ENCODE results near the gene LENG1.
A peak's percentile ranks its signal among the peaks of the same experiment; 100 is the strongest.

LENG1 gene

DNA sequence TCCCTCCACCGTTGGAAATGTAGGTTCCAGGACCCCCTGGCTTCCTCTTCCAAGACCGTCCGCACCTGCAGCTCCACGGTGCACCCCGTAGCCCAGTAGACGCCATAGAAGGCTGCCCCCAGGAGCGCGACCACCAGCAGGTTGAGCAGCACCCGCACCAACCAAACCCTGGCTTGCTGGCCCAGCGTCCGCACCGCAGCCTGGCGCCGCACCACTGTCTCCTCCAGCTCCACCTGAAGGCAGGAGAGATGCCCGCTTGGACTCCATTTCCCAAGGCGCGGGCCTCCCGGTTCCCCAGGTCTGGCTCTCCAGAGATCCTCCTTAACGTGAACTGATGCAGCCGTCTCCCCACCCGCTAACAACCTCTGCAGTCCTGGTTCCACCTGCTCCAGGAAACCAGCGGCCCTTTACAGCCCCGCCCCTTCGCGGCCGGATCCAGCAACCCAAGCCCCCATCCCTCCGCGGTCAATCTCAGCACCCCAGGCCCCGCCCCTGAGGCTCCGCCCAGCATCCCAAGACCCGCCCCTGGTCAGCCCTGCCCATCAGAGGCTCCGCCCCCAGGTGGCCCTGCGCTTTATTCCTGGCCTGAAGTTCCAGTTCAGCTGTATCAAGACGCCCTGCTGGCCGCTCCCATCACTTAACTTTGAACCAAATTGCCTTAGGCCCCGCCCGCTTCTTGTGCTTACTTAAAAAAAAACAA lies 5.0 kb upstream of the LENG1 start:
- Mint-ChIP-seq H3K27ac (no peak overlapping the region), H3K4me1 (peaks cover 33 to 51% of the 10 kb centered on the region in 2 donors)

GRCh38 chr19:54162884-54163283 lies 3.4 kb upstream of the LENG1 start:
- Mint-ChIP-seq H3K27me3 (peaks cover 27 to 39% of the 10 kb centered on the region in 2 donors), H3K27ac (peak overlapping the region; percentile 81), H3K36me3 (peaks cover 0 to 7% of the 10 kb centered on the region in 2 donors), H3K9me3 (no peaks in the 10 kb centered on the region), H3K4me1 (peaks cover 36 to 49% of the 10 kb centered on the region in 2 donors), H3K4me3 (peak overlapping the region; percentile 85 to 86)
- ATAC-seq (replicated peaks) (no peak), DNase-seq (no peak)

More for the DNA sequence above, 5.0 kb upstream of the LENG1 start:
- Mint-ChIP-seq H3K36me3 (peaks cover 0 to 1% of the 10 kb centered on the region in 2 donors), H3K27me3 (peaks cover 27 to 39% of the 10 kb centered on the region in 2 donors), H3K4me3 (peak overlapping the region; percentile 43 to 50), H3K9me3 (no peaks in the 10 kb centered on the region)
- DNase-seq (peak; percentile 31), ATAC-seq (replicated peaks) (no peak)

- peaks cover 27 to 39% of the 10 kb centered on the region in 2 donors for H3K27me3 Mint-ChIP-seq
- DNase-seq: peak; percentile 70
- peaks cover 0 to 7% of the 10 kb centered on the region in 2 donors for H3K36me3 Mint-ChIP-seq
- peaks cover 36 to 50% of the 10 kb centered on the region in 2 donors for H3K4me1 Mint-ChIP-seq
- H3K9me3 Mint-ChIP-seq: no peaks in the 10 kb centered on the region
- H3K27ac Mint-ChIP-seq: peak overlapping the region; percentile 28
- H3K4me3 Mint-ChIP-seq: peak overlapping the region; percentile 85 to 86
- ATAC-seq (replicated peaks): peak; percentile 22 to 38
Observed at GRCh38 chr19:54162241-54162805, 2.8 kb upstream of the LENG1 start.

DNA sequence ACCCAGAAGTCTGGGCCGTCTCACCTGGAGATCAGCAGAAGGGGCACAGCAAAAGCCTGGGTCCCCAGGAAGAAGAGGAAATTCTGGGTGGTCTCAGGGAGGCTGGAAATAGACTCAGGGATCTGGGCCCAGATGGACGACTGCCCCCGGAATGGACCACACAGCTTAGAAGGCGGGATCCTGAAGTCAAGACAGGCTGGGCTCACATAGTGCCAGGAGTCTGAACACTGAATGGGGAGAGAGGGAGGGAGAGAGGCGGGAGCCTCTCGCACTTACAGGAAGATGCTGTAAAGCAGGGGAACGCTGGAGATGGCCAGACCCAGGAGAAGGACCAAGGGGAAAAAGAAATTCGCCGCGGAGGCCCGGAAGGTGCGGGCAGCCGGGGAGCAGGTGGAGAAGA lies 1.3 kb upstream of the LENG1 start:
- Mint-ChIP-seq H3K4me3 (peak overlapping the region; percentile 89 to 95), H3K27me3 (peaks cover 25 to 27% of the 10 kb centered on the region in 2 donors), H3K36me3 (peaks cover 7 to 14% of the 10 kb centered on the region in 2 donors), H3K4me1 (peaks cover 42 to 55% of the 10 kb centered on the region in 2 donors), H3K27ac (peak overlapping the region; percentile 100), H3K9me3 (no peaks in the 10 kb centered on the region)
- no peak for DNase-seq
- no peak for ATAC-seq (replicated peaks)

GRCh38 chr19:54160182-54160811 lies 776 bp upstream of the LENG1 start:
- ATAC-seq (replicated peaks) (no peak), DNase-seq (no peak)
- H3K4me1 Mint-ChIP-seq: peaks cover 40 to 55% of the 10 kb centered on the region in 2 donors
- H3K36me3 Mint-ChIP-seq: peaks cover 10 to 14% of the 10 kb centered on the region in 2 donors
- H3K27ac Mint-ChIP-seq: peak overlapping the region; percentile 100
- no peaks in the 10 kb centered on the region for H3K9me3 Mint-ChIP-seq
- H3K27me3 Mint-ChIP-seq: peaks cover 19 to 21% of the 10 kb centered on the region in 2 donors
- H3K4me3 Mint-ChIP-seq: peak overlapping the region; percentile 89 to 95

GRCh38 chr19:54158812-54159351 lies 639 bp downstream of the LENG1 start:
- DNase-seq (peak; percentile 41), ATAC-seq (replicated peaks) (peak; percentile 10 to 17)
- H3K9me3 Mint-ChIP-seq: no peaks in the 10 kb centered on the region
- H3K4me1 Mint-ChIP-seq: peaks cover 37 to 54% of the 10 kb centered on the region in 2 donors
- peak overlapping the region; percentile 89 to 95 for H3K4me3 Mint-ChIP-seq
- H3K27me3 Mint-ChIP-seq: peaks cover 6 to 7% of the 10 kb centered on the region in 2 donors
- H3K27ac Mint-ChIP-seq: peak overlapping the region; percentile 100
- H3K36me3 Mint-ChIP-seq: peaks cover 13 to 22% of the 10 kb centered on the region in 2 donors

GRCh38 chr19:54156953-54157352 lies 2.6 kb downstream of the LENG1 start:
- Mint-ChIP-seq H3K9me3 (no peaks in the 10 kb centered on the region), H3K4me1 (peaks cover 36 to 51% of the 10 kb centered on the region in 2 donors), H3K27ac (peak overlapping the region; percentile 80), H3K27me3 (no peaks in the 10 kb centered on the region), H3K36me3 (peaks cover 23 to 31% of the 10 kb centered on the region in 2 donors), H3K4me3 (peak overlapping the region; percentile 11 to 22)
- no peak for ATAC-seq (replicated peaks)
- DNase-seq: no peak

DNA sequence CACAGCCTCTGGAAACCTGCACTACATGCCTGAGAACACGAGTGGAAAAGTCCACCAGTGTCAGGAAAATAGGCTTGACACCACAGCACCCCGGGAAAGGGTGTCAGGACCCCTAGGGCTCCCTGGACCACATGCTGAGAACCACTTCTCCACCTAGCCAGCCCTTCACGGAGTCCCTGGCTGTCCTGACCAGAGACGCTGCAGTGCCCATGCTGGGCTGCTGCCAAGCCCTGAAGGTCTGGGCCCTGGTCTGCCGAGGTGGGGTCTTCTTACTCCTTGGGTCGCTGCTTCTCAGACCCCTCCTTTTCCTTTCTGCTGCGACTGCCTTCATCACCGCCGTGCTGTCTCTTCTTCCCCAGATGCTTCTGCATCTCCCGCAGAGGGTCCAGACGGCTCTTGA lies 3.0 kb downstream of the LENG1 start:
- Mint-ChIP-seq H3K4me3 (peak overlapping the region in 1 of 2 donors; percentile 11), H3K9me3 (no peaks in the 10 kb centered on the region), H3K4me1 (peaks cover 35 to 47% of the 10 kb centered on the region in 2 donors), H3K36me3 (peaks cover 23 to 33% of the 10 kb centered on the region in 2 donors), H3K27me3 (no peaks in the 10 kb centered on the region), H3K27ac (peak overlapping the region; percentile 80)
- DNase-seq (no peak), ATAC-seq (replicated peaks) (no peak)

DNA sequence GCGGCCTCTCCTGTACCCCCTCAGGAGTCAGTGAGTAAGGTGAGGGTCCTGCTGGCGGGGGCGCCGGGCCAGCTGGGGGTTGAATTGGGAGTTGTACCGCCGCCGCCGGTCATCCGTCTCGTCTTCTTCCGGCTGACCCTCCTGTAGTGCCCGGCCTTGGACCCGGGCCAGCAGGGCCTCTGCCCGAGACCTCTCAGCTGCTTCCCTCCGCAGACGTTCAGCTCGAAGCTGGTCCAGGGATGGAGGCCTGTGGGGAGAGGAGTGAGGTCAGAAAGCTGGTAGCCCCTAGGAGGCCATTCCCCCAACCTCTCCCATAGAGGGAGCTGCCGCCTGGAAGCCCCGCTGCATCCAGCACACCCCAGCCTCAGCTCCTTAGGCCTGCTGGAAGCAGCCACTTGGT lies 3.8 kb downstream of the LENG1 start:
- H3K27ac Mint-ChIP-seq: no peak overlapping the region
- H3K36me3 Mint-ChIP-seq: peaks cover 29 to 40% of the 10 kb centered on the region in 2 donors
- no peaks in the 10 kb centered on the region for H3K27me3 Mint-ChIP-seq
- DNase-seq (no peak), ATAC-seq (replicated peaks) (no peak)
- no peak overlapping the region for H3K4me3 Mint-ChIP-seq
- no peaks in the 10 kb centered on the region for H3K9me3 Mint-ChIP-seq
- peaks cover 31 to 41% of the 10 kb centered on the region in 2 donors for H3K4me1 Mint-ChIP-seq

DNA sequence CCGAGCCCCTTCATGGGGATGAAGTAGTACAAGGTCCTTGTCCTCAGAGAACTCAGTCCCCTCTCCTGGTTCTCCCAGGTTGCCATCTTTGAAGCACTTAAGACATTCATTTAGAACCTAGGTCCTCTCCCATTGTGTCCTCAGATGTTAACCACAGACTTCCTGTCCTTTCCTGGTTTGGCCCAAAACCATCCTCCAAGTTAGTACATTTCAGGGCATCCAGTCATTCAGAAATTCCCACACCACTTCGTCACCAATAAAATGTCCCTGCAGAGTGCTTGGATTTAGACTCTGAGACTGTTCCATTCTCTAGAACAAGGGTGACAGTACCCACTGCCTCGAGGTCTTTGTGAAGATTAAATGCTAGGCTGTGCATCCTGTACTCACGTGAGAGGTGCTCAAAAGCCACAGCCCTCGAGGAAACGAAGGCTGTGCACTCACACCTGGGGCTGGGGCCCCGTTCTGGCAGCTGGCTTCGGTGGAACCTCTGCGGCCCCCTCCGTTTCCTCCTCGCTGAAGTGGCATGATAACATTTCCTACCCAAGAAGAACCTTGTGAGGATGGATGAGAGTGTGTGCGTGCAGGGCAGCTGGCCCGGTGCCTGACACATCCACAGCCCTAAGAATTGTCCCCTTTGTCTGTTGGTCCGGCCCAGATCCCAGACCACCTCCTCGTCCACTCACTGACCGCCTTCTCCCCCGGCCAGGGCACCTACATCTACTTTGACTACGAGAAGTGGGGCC lies 4.7 kb downstream of the LENG1 start:
- H3K9me3 Mint-ChIP-seq: no peaks in the 10 kb centered on the region
- DNase-seq: no peak
- H3K4me1 Mint-ChIP-seq: peaks cover 25 to 38% of the 10 kb centered on the region in 2 donors

DNA sequence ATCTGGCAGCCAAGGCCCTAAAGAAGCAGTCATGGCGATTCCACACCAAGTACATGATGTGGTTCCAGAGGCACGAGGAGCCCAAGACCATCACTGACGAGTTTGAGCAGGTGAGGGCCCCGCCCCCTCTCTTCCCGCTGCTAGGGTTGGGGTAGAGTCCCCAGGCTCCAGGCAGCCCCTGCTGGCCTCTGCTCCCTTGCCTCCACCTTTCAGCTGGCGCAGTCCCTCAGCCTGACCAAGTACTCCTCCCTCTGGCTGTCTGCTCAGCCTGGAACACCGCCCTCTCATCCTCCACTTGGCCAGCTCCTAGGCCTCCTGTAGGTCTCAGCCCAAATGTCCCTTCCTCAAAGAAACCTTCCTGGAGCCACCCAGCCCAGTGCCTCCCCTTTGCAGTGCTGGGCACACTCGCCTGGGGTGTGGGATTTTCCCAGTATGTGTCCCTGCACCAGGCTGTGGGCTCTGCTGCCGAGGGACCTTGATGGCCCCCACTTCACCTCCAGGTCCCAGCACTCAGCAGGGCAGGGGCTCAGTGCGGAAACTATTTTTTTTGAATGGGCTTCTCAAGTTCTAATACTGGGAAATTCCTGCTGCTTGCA lies 5.7 kb downstream of the LENG1 start:
- Mint-ChIP-seq H3K9me3 (no peaks in the 10 kb centered on the region), H3K36me3 (peaks cover 40 to 54% of the 10 kb centered on the region in 2 donors), H3K4me3 (no peak overlapping the region), H3K4me1 (peaks cover 25 to 42% of the 10 kb centered on the region in 2 donors), H3K27me3 (no peaks in the 10 kb centered on the region), H3K27ac (peak overlapping the region; percentile 16)
- DNase-seq (no peak), ATAC-seq (replicated peaks) (no peak)

More for the DNA sequence above, 4.7 kb downstream of the LENG1 start:
- H3K27ac Mint-ChIP-seq: no peak overlapping the region
- no peak overlapping the region for H3K4me3 Mint-ChIP-seq
- H3K27me3 Mint-ChIP-seq: no peaks in the 10 kb centered on the region
- H3K36me3 Mint-ChIP-seq: peaks cover 34 to 47% of the 10 kb centered on the region in 2 donors
- no peak for ATAC-seq (replicated peaks)

DNA sequence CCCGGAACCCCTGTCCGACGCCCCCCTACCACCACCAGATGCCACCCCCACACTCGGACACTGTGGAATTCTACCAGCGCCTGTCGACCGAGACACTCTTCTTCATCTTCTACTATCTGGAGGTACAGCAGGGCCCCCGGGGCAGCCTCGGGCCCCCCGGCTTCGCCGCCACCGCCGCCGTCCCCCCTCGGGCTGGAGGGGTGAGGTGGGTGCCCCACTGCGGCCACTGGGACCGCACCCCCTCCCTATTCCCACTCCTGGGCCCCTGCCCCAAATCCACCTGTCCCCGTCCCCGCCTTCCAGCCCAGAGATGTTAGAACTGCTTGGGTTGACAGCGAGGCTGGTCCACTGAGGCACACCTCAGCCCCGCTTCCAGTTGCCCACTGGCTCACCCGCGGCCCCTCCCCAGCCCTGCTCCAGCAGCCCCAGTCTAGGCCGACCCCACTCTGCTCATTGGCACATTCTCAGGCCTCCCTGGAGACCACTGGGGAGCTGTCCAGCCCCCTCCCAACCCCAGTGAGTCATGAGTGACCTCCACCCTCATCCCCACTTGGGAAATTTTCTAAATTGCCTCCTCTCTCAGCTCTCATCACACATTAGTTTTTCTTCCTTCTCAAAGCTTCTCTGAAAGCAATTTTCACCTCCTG lies 6.5 kb downstream of the LENG1 start:
- DNase-seq: no peak
- H3K4me3 Mint-ChIP-seq: peak overlapping the region in 1 of 2 donors; percentile 3

DNA sequence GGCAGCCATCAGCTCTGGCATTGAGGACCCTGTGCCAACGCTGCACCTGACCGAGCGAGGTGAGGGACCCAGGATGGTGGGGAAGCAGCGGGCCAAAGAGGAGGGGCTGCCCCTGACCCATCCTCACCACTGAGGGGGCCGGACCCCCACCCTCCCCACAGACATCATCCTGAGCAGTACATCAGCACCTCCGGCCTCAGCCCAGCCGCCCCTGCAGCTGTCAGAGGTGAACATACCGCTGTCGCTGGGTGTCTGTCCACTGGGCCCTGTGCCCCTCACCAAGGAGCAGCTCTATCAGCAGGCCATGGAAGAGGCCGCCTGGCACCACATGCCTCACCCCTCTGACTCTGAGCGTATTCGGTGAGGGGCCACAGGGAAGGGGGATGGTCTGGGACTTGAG lies 7.3 kb downstream of the LENG1 start:
- peaks cover 42 to 55% of the 10 kb centered on the region in 2 donors for H3K36me3 Mint-ChIP-seq
- no peak for ATAC-seq (replicated peaks)
- H3K9me3 Mint-ChIP-seq: no peaks in the 10 kb centered on the region
- H3K27ac Mint-ChIP-seq: no peak overlapping the region
- no peak for DNase-seq
- no peak overlapping the region for H3K4me3 Mint-ChIP-seq
- H3K27me3 Mint-ChIP-seq: no peaks in the 10 kb centered on the region
- H3K4me1 Mint-ChIP-seq: peaks cover 17 to 31% of the 10 kb centered on the region in 2 donors

More for the DNA sequence above, 6.5 kb downstream of the LENG1 start:
- ATAC-seq (replicated peaks): no peak
- Mint-ChIP-seq H3K36me3 (peaks cover 42 to 53% of the 10 kb centered on the region in 2 donors), H3K4me1 (peaks cover 17 to 35% of the 10 kb centered on the region in 2 donors), H3K27ac (peak overlapping the region; percentile 49), H3K27me3 (no peaks in the 10 kb centered on the region), H3K9me3 (no peaks in the 10 kb centered on the region)

Data from stimulated activated naive B cell treated with anti-CD40 and anti-IgM and Interleukin-4, amounts not matched to agents 10 μg/mL and 1 μg/mL and 100 μg/mL, for 72 hours (primary cell).